Cardiac muscle cell (in vitro differentiated cells and primary cell): ENCODE measurements around the gene ADAMTS14. TPM values are rescaled to one million over a fixed set of nuclear protein-coding genes. Genes with fewer than 3 reads are reported as not detected.

Experiments used
- DNase-seq, 2 donors: peaks; one replicate each; pipeline versions ENCODE4 v3.0.0 to v3.0.0-alpha.2; 2010 to 2017; ENCODE audit warnings: low read depth in 1 of 2, low spot score in 1 of 2
- H3K27ac ChIP-seq: fragments of 200-600 bp; sonication (generic); 2 replicates; pipeline ENCODE4 v1.5.1; 2016
- H3K27me3 ChIP-seq: fragments of 200-600 bp; sonication (generic); 2 replicates; pipeline ENCODE4 v1.6.0; 2016; ENCODE audit warnings: control low read depth
- H3K36me3 ChIP-seq: fragments of 200-600 bp; sonication (generic); 2 replicates; pipeline ENCODE4 v1.5.1; 2016; ENCODE audit warnings: control low read depth
- H3K4me1 ChIP-seq: fragments of 200-600 bp; sonication (generic); 2 replicates; pipeline ENCODE4 v1.8.1; 2017; ENCODE audit warnings: low read depth, mild to moderate bottlenecking, mixed run types
- H3K4me3 ChIP-seq: fragments of 200-600 bp; sonication (generic); 2 replicates; pipeline ENCODE4 v1.5.1; 2016; ENCODE audit warnings: mild to moderate bottlenecking
- H3K9me3 ChIP-seq: fragments of 200-600 bp; sonication (generic); 2 replicates; pipeline ENCODE4 v1.5.1; 2017; ENCODE audit warnings: low read depth, mild to moderate bottlenecking, control low read depth
- CTCF ChIP-seq: IDR thresholded peaks from 2 replicates; pipeline ENCODE4 v1.5.1; 2012; ENCODE audit warnings: low read depth, mild to moderate bottlenecking, low read length
- polyA plus RNA-seq: library from polyadenylated mRNA; unstranded; fragments of >200 nt; fragmentation: Nextera tagmentation; extraction: Ambion mirVana; gene quantifications from 2 replicates; pipeline ENCODE4 v1.2.1, GENCODE V29; 2016
- total RNA-seq: library from RNA; depleted of rRNA; stranded (reverse); fragments of >200 nt; gene quantifications from 2 replicates; pipeline ENCODE4 v1.2.3, GENCODE V29; 2016

ADAMTS14 gene
- total and polyA plus RNA-seq, 2 experiments from 2014 or later = 1.2 to 1.9 TPM

GRCh38 chr10:70715853-70716795, 43.8 kb downstream of the ADAMTS14 start:
- Histone ChIP-seq H3K4me1 (peaks cover 5% of the 10 kb centered on the region), H3K27ac (no peak overlapping the region), H3K4me3 (no peak overlapping the region), H3K9me3 (no peaks in the 10 kb centered on the region), H3K27me3 (no peaks in the 10 kb centered on the region), H3K36me3 (no peaks in the 10 kb centered on the region)
- TF ChIP-seq CTCF = no peak
- peak in 1 of 2 donors; percentile 36 for DNase-seq

GRCh38 chr10:70722820-70723424, 50.6 kb downstream of the ADAMTS14 start:
- no peaks in the 10 kb centered on the region for H3K9me3 ChIP-seq
- H3K27me3 ChIP-seq = no peaks in the 10 kb centered on the region
- no peak overlapping the region for H3K27ac ChIP-seq
- H3K4me3 ChIP-seq = no peak overlapping the region
- peak in 1 of 2 donors; percentile 24 for DNase-seq
- TF ChIP-seq CTCF = no peak
- H3K4me1 ChIP-seq = no peaks in the 10 kb centered on the region
- H3K36me3 ChIP-seq = no peaks in the 10 kb centered on the region

- TF ChIP-seq CTCF = no peak
- no peak overlapping the region for H3K27ac ChIP-seq
- H3K9me3 ChIP-seq = no peaks in the 10 kb centered on the region
- no peak for DNase-seq
- H3K4me3 ChIP-seq = no peak overlapping the region
- no peaks in the 10 kb centered on the region for H3K4me1 ChIP-seq
- H3K27me3 ChIP-seq = no peaks in the 10 kb centered on the region
- no peaks in the 10 kb centered on the region for H3K36me3 ChIP-seq
Observed at GRCh38 chr10:70723771-70724170, 51.5 kb downstream of the ADAMTS14 start.

GRCh38 chr10:70726909-70727495, 54.7 kb downstream of the ADAMTS14 start:
- Histone ChIP-seq H3K4me1 (no peaks in the 10 kb centered on the region), H3K9me3 (no peaks in the 10 kb centered on the region), H3K4me3 (no peak overlapping the region), H3K27ac (no peak overlapping the region), H3K27me3 (no peaks in the 10 kb centered on the region), H3K36me3 (no peaks in the 10 kb centered on the region)
- TF ChIP-seq CTCF = no peak
- no peak for DNase-seq

GRCh38 chr10:70728328-70728727, 56.0 kb downstream of the ADAMTS14 start:
- Histone ChIP-seq H3K27ac (no peak overlapping the region), H3K36me3 (no peaks in the 10 kb centered on the region), H3K9me3 (no peaks in the 10 kb centered on the region), H3K4me1 (no peaks in the 10 kb centered on the region), H3K27me3 (no peaks in the 10 kb centered on the region), H3K4me3 (no peak overlapping the region)
- no peak for DNase-seq
- TF ChIP-seq CTCF = no peak
